Caco-2 (cell line): Measurements from ENCODE around the gene SH2D2A. TPM values are rescaled to one million over a fixed set of nuclear protein-coding genes. Genes with fewer than 3 reads are reported as not detected.

Experiments
- BruUV-seq: library from RNA; stranded (reverse); fragments of 400-500 nt; replicated peaks from 2 replicates; lab custom pipeline; 2021; lab: Mats Ljungman, UMichigan
- CTCF ChIA-PET: fragments of 300-600 bp; sonication (Branson Sonifier 250); formaldehyde crosslinking; loops from one replicate; lab custom pipeline; 2022; ENCODE audit warnings: antibody characterized with exemption; lab: Charles Lee
- POLR2A ChIA-PET: fragments of 300-600 bp; sonication (Branson Sonifier 250); formaldehyde crosslinking; loops from one replicate; lab custom pipeline; 2022; ENCODE audit warnings: antibody characterized with exemption; lab: Charles Lee
- DNase-seq, 2 experiments: peaks; one replicate each; pipeline versions ENCODE4 v3.0.0 to v3.0.0-alpha.2; 2020 to 2022
- H3K27me3 ChIP-seq: replicated peaks from 2 replicates; pipeline ENCODE4 v1.6.0; 2011; ENCODE audit warnings: low read length; ENCODE audit not compliant: control insufficient read depth, insufficient read depth
- H3K36me3 ChIP-seq: 2 replicates; pipeline ENCODE4 v1.5.1; 2011; ENCODE audit warnings: low read length; ENCODE audit not compliant: control insufficient read depth, insufficient read depth
- H3K4me1 ChIP-seq: fragments of 250-450 bp; sonication (Bioruptor Pico); 2 replicates; pipeline ENCODE4 v1.5.1; 2020; ENCODE audit warnings: mild to moderate bottlenecking
- H3K4me3 ChIP-seq: 2 replicates; pipeline ENCODE4 v1.5.1; 2011; ENCODE audit warnings: low read depth, mild to moderate bottlenecking, control low read depth, low read length
- H3K9me3 ChIP-seq: fragments of 250-450 bp; sonication (Bioruptor Pico); 2 replicates; pipeline ENCODE4 v1.5.1; 2020; ENCODE audit warnings: mild to moderate bottlenecking, moderate library complexity
- H3K27ac Mint-ChIP-seq: one replicate; pipeline ENCODE4 v1.8.0; 2022; ENCODE audit warnings: mixed read lengths; ENCODE audit not compliant: unreplicated experiment
- H3K27me3 Mint-ChIP-seq: one replicate; pipeline ENCODE4 v1.8.0; 2022; ENCODE audit warnings: mixed read lengths; ENCODE audit not compliant: insufficient read depth, unreplicated experiment
- H3K36me3 Mint-ChIP-seq: one replicate; pipeline ENCODE4 v1.8.0; 2022; ENCODE audit warnings: mild to moderate bottlenecking, mixed read lengths; ENCODE audit not compliant: insufficient read depth, unreplicated experiment
- H3K4me1 Mint-ChIP-seq: one replicate; pipeline ENCODE4 v1.8.0; 2022; ENCODE audit warnings: low read depth, mixed read lengths; ENCODE audit not compliant: unreplicated experiment
- H3K4me3 Mint-ChIP-seq: one replicate; pipeline ENCODE4 v1.8.0; 2022; ENCODE audit warnings: mild to moderate bottlenecking, moderate library complexity, mixed read lengths; ENCODE audit not compliant: unreplicated experiment
- H3K9me3 Mint-ChIP-seq: one replicate; pipeline ENCODE4 v1.8.0; 2022; ENCODE audit warnings: mixed read lengths; ENCODE audit not compliant: unreplicated experiment
- CTCF ChIP-seq, 2 experiments: fragments of 200-600 bp in 1 of 2; IDR thresholded peaks; 1 replicate in 1 of 2; 2 replicates in 1 of 2; pipeline versions ENCODE4 v1.5.1 to v1.8.0; 2011 to 2022; ENCODE audit warnings: antibody characterized with exemption in 1 of 2, control low read depth in 1 of 2, inconsistent platforms in 1 of 2, low read depth in 1 of 2, low read length in 1 of 2, mild to moderate bottlenecking in 1 of 2, moderate library complexity in 1 of 2; ENCODE audit not compliant: insufficient read depth in 1 of 2, severe bottlenecking in 1 of 2, unreplicated experiment in 1 of 2
- intact Hi-C: fragments of 100-400 bp; cut with micrococcal nuclease; formaldehyde crosslinking; loops from one replicate; pipeline ENCODE4 v1.10.0; 2022; ENCODE audit not compliant: unreplicated experiment
- total RNA-seq: library from RNA; stranded (reverse); gene quantifications from 2 replicates; pipeline ENCODE4 v1.2.3, GENCODE V29; 2022

The SH2D2A gene
- total RNA-seq, 1 experiment from 2014 or later: 5.5 TPM

- no peak for TF ChIP-seq CTCF (IDR thresholded peaks at IDR 0.05; ENCODE audit: insufficient read depth in 1 of 2, low read depth in 1 of 2, low read length in 1 of 2, severe bottlenecking in 1 of 2, unreplicated experiment in 1 of 2)
- Mint-ChIP-seq H3K9me3 (no peaks in the 10 kb centered on the region), H3K36me3 (no peaks in the 10 kb centered on the region), H3K27me3 (peaks cover 11% of the 10 kb centered on the region), H3K27ac (no peak overlapping the region), H3K4me3 (no peak overlapping the region), H3K4me1 (peaks cover 14% of the 10 kb centered on the region)
- H3K4me1 ChIP-seq: peaks cover 22% of the 10 kb centered on the region
- POLR2A ChIA-PET: no interaction called here
- CTCF ChIA-PET: interaction anchor here (0.6 to 1.3 kb wide), 4 partner anchors 9 to 43 kb away, joined by 3 read pairs; no protein-coding TSS in a partner anchor
- H3K9me3 ChIP-seq: no peaks in the 10 kb centered on the region
- no TSS peak for BruUV-seq
- H3K27me3 ChIP-seq: peaks cover 7% of the 10 kb centered on the region
- intact Hi-C loops: no loop called here
- no peak overlapping the region for H3K4me3 ChIP-seq
- no peak for DNase-seq
- no peaks in the 10 kb centered on the region for H3K36me3 ChIP-seq
These were observed 40.9 kb upstream of the SH2D2A start for GRCh38 chr1:156857532-156857931.

GRCh38 chr1:156856282-156856785 is 39.7 kb upstream of the SH2D2A start:
- Mint-ChIP-seq H3K36me3 (no peaks in the 10 kb centered on the region), H3K4me3 (no peak overlapping the region), H3K27me3 (peaks cover 7% of the 10 kb centered on the region), H3K9me3 (no peaks in the 10 kb centered on the region), H3K4me1 (peaks cover 13% of the 10 kb centered on the region), H3K27ac (no peak overlapping the region)
- TF ChIP-seq CTCF (IDR thresholded peaks at IDR 0.05; ENCODE audit: insufficient read depth in 1 of 2, low read depth in 1 of 2, low read length in 1 of 2, severe bottlenecking in 1 of 2, unreplicated experiment in 1 of 2): no peak
- Histone ChIP-seq H3K4me3 (no peak overlapping the region), H3K27me3 (peaks cover 5% of the 10 kb centered on the region), H3K9me3 (no peaks in the 10 kb centered on the region), H3K36me3 (no peaks in the 10 kb centered on the region), H3K4me1 (peaks cover 22% of the 10 kb centered on the region)
- no TSS peak for BruUV-seq
- no peak for DNase-seq
- ChIA-PET CTCF (no interaction called here), POLR2A (no interaction called here)
- intact Hi-C loops: no loop called here

GRCh38 chr1:156854634-156855033 is 38.0 kb upstream of the SH2D2A start:
- Histone ChIP-seq H3K27me3 (peaks cover 4% of the 10 kb centered on the region), H3K4me3 (no peak overlapping the region), H3K36me3 (no peaks in the 10 kb centered on the region), H3K4me1 (peaks cover 5% of the 10 kb centered on the region; the same call in 1 of the 2 replicates), H3K9me3 (no peaks in the 10 kb centered on the region)
- H3K36me3 Mint-ChIP-seq: no peaks in the 10 kb centered on the region
- POLR2A ChIA-PET: no interaction called here
- peaks cover 5% of the 10 kb centered on the region for H3K27me3 Mint-ChIP-seq
- H3K9me3 Mint-ChIP-seq: no peaks in the 10 kb centered on the region
- peaks cover 7% of the 10 kb centered on the region for H3K4me1 Mint-ChIP-seq
- no peak overlapping the region for H3K4me3 Mint-ChIP-seq
- no peak for TF ChIP-seq CTCF (IDR thresholded peaks at IDR 0.05; ENCODE audit: insufficient read depth in 1 of 2, low read depth in 1 of 2, low read length in 1 of 2, severe bottlenecking in 1 of 2, unreplicated experiment in 1 of 2)
- no peak overlapping the region for H3K27ac Mint-ChIP-seq
- intact Hi-C loops: no loop called here
- CTCF ChIA-PET: no interaction called here
- DNase-seq: no peak
- BruUV-seq: no TSS peak
